ENCODE data around the gene RAP1GDS1.

- no peak for TF ChIP-seq CTCF (IDR thresholded peaks at IDR 0.05)
- no peak for TF ChIP-seq POLR2A (IDR thresholded peaks at IDR 0.05)
Observed at GRCh38 chr4:98433691-98434090, 172.5 kb downstream of the RAP1GDS1 start.
